ENCODE data around the gene ZNF836. TPM values are rescaled to one million over a fixed set of nuclear protein-coding genes. Genes with fewer than 3 reads are reported as not detected.

ZNF836 gene
- total and polyA plus RNA-seq, 2 donors (not counting 3 experiments of a cell fraction or from before 2014, with no cell fraction given): 2.1 to 9.3 TPM

DNA sequence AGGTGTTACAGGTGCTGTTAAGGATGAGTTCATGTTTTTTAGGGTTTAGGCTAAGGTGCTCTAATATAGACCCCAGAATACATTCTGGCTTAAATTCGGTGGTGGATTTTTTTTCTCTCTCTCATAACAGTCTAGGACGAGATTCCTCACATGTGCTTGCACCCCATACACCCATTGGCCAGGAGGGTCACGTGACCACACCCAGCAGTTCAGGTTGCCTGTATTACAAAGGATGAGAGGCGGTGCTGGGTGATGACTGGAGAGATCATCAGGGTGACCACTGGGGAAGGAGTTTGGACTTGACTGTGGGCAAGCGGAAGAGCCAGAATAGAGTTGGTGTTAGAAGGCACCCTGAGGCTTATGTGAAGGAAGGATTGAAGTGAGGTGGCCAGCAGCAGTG is 46.2 kb upstream of the ZNF836 start:
- no peak overlapping the region for H3K9ac ChIP-seq (replicated peaks; ENCODE audit: extremely low read depth, insufficient read depth, low read length)
- dilution Hi-C loops (cut with MboI; ENCODE audit: extremely low pct_ligation_motif_present, low sequenced_read_pairs): no loop called here
- no peak overlapping the region for H3K4me3 ChIP-seq (replicated peaks in 1 of 3; ENCODE audit: insufficient read depth in 1 of 3, low read depth in 1 of 3, low read length in 3 of 3)
- TF ChIP-seq JUN (IDR thresholded peaks at IDR 0.05; ENCODE audit: borderline replicate concordance, insufficient read depth, insufficient read length, low read depth): no peak
- no peak for TF ChIP-seq POLR2AphosphoS5 (IDR thresholded peaks at IDR 0.05; ENCODE audit: insufficient read depth, low read depth, low read length)
- TF ChIP-seq EZH2 (IDR thresholded peaks at IDR 0.05; ENCODE audit: borderline replicate concordance, low read depth, low read length, severe bottlenecking): no peak
- TF ChIP-seq, protein P1, sequence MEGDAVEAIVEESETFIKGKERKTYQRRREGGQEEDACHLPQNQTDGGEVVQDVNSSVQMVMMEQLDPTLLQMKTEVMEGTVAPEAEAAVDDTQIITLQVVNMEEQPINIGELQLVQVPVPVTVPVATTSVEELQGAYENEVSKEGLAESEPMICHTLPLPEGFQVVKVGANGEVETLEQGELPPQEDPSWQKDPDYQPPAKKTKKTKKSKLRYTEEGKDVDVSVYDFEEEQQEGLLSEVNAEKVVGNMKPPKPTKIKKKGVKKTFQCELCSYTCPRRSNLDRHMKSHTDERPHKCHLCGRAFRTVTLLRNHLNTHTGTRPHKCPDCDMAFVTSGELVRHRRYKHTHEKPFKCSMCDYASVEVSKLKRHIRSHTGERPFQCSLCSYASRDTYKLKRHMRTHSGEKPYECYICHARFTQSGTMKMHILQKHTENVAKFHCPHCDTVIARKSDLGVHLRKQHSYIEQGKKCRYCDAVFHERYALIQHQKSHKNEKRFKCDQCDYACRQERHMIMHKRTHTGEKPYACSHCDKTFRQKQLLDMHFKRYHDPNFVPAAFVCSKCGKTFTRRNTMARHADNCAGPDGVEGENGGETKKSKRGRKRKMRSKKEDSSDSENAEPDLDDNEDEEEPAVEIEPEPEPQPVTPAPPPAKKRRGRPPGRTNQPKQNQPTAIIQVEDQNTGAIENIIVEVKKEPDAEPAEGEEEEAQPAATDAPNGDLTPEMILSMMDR (IDR thresholded peaks at IDR 0.05; ENCODE audit: extremely low read depth in 1 of 2, insufficient read depth in 1 of 2, low read depth in 1 of 2, low read length in 2 of 2): no peak
- TF ChIP-seq, protein P2, sequence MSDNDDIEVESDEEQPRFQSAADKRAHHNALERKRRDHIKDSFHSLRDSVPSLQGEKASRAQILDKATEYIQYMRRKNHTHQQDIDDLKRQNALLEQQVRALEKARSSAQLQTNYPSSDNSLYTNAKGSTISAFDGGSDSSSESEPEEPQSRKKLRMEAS (IDR thresholded peaks at IDR 0.05; ENCODE audit: insufficient read depth, insufficient read length): no peak
- no peak for TF ChIP-seq GATA2 (IDR thresholded peaks at IDR 0.05; ENCODE audit: insufficient read depth, insufficient read length, low read depth, low read length)
- no peak for TF ChIP-seq POLR2A (IDR thresholded peaks at IDR 0.05; ENCODE audit: low read depth, low read length)
- TF ChIP-seq MYC (IDR thresholded peaks at IDR 0.05; ENCODE audit: low read depth, low read length): no peak
- TF ChIP-seq FOS (IDR thresholded peaks at IDR 0.05; ENCODE audit: borderline replicate concordance, insufficient read depth, low read length): no peak
- no peaks in the 10 kb centered on the region for H3K27me3 ChIP-seq (ENCODE audit: control insufficient read depth in 2 of 2, insufficient read depth in 2 of 2, low read length in 2 of 2)
- no peak overlapping the region for H3K27ac ChIP-seq (ENCODE audit: insufficient read depth, low read depth, low read length)
- peaks cover 38 to 65% of the 10 kb centered on the region in 2 experiments for H3K36me3 ChIP-seq (ENCODE audit: control insufficient read depth in 2 of 2, extremely low read depth in 1 of 2, insufficient read depth in 2 of 2, low read length in 2 of 2)
- ChIA-PET POLR2A (no interaction called here), CTCF (no interaction called here)
- H2AFZ ChIP-seq (ENCODE audit: low read depth, low read length): no peak overlapping the region
- no peaks in the 10 kb centered on the region for H3K9me1 ChIP-seq (replicated peaks; ENCODE audit: control insufficient read depth, extremely low read depth, insufficient read depth, low read length)
- no peaks in the 10 kb centered on the region for H3K9me3 ChIP-seq (replicated peaks; ENCODE audit: control insufficient read depth, insufficient read depth, low read length)
- DNase-seq (ENCODE audit: low read depth, low spot score): no peak
- H4K20me1 ChIP-seq (replicated peaks; ENCODE audit: control insufficient read depth, extremely low read depth, insufficient read depth, low read length): no peaks in the 10 kb centered on the region
- no peak overlapping the region for H3K4me2 ChIP-seq (ENCODE audit: insufficient read depth, low read length)
- H3K4me1 ChIP-seq (ENCODE audit: control insufficient read depth, extremely low read depth, insufficient read depth, low read length): no peaks in the 10 kb centered on the region
- BruUV-seq (replicated peaks): no TSS peak
- no peak for FAIRE-seq
- H3K79me2 ChIP-seq (ENCODE audit: control insufficient read depth, insufficient read depth, low read length): no peaks in the 10 kb centered on the region
- intact Hi-C loops (cut with micrococcal nuclease): no loop called here

Data from endothelial cell of umbilical vein (primary cell).